ENCODE data around the gene MYDGF.

- TF ChIP-seq, protein P1, sequence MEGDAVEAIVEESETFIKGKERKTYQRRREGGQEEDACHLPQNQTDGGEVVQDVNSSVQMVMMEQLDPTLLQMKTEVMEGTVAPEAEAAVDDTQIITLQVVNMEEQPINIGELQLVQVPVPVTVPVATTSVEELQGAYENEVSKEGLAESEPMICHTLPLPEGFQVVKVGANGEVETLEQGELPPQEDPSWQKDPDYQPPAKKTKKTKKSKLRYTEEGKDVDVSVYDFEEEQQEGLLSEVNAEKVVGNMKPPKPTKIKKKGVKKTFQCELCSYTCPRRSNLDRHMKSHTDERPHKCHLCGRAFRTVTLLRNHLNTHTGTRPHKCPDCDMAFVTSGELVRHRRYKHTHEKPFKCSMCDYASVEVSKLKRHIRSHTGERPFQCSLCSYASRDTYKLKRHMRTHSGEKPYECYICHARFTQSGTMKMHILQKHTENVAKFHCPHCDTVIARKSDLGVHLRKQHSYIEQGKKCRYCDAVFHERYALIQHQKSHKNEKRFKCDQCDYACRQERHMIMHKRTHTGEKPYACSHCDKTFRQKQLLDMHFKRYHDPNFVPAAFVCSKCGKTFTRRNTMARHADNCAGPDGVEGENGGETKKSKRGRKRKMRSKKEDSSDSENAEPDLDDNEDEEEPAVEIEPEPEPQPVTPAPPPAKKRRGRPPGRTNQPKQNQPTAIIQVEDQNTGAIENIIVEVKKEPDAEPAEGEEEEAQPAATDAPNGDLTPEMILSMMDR (IDR thresholded peaks at IDR 0.05), result no peak
- TF ChIP-seq EP300 (IDR thresholded peaks at IDR 0.05) (no peak), POLR2A (IDR thresholded peaks at IDR 0.05) (no peak)
Observed at GRCh38 chr19:4693078-4693350, 22.9 kb upstream of the MYDGF start.
